HCT116 (cell line): Measurements from ENCODE around the gene RIMBP3C. TPM values are rescaled to one million over a fixed set of nuclear protein-coding genes. Genes with fewer than 3 reads are reported as not detected.

Experiments used
- ATAC-seq: fragments of 200-7000 bp; cut with Tn5 transposase; 2 replicates; pipeline ENCODE4 v1.9.1; 2020; ENCODE audit warnings: mild to moderate bottlenecking, moderate library complexity
- BruUV-seq: library from RNA; stranded (reverse); fragments of 400-500 nt; replicated peaks from 2 replicates; lab custom pipeline; 2021; lab: Mats Ljungman, UMichigan
- CTCF ChIA-PET: fragments of 300-600 bp; sonication (Branson Sonifier 250); formaldehyde crosslinking; loops from one replicate; lab custom pipeline; 2021; ENCODE audit warnings: antibody characterized with exemption; lab: Charles Lee
- POLR2A ChIA-PET: fragments of 300-600, 350-600 bp; sonication (Branson Sonifier 250); formaldehyde crosslinking; loops from one replicate; lab custom pipeline; 2021; ENCODE audit warnings: antibody characterized with exemption; lab: Charles Lee
- RAD21 ChIA-PET, 2 experiments: fragments of 300-600 bp; sonication (Branson Sonifier 250); formaldehyde crosslinking; loops; one replicate each; lab custom pipeline; 2023; ENCODE audit warnings: low total read pairs in 2 of 2; ENCODE audit not compliant: uncharacterized antibody in 2 of 2, unreplicated experiment in 2 of 2, low non-redundant PET in 1 of 2; lab: Charles Lee
- DNase-seq: peaks from one replicate; pipeline ENCODE4 v3.0.0-alpha.2; 2010; ENCODE audit warnings: low read depth, low spot score
- H2AFZ ChIP-seq: fragments of 200-600 bp; shearing (Covaris generic), sonication (generic); 2 replicates; pipeline ENCODE4 v1.6.1; 2017; ENCODE audit warnings: low read depth, mixed run types, mixed read lengths, antibody characterized with exemption, low read length; ENCODE audit not compliant: poor library complexity, severe bottlenecking
- H3K27ac ChIP-seq: 2 replicates; pipeline ENCODE4 v1.5.1; 2012; ENCODE audit warnings: low read depth, low read length
- H3K27me3 ChIP-seq: fragments of 200-600 bp; sonication (generic); 2 replicates; pipeline ENCODE4 v1.6.1; 2016; ENCODE audit warnings: mixed run types, low read length, mixed read lengths; ENCODE audit not compliant: insufficient read depth
- H3K36me3 ChIP-seq, 2 experiments: fragments of 200-500 bp in 1 of 2; fragments of 200-600 bp in 1 of 2; sonication (Bioruptor generic) in 1 of 2; sonication (generic) in 1 of 2; 2 replicates each; pipeline versions ENCODE4 v1.5.1 to v1.6.1; 2014 to 2016; ENCODE audit warnings: low read length in 2 of 2, inconsistent platforms in 1 of 2, mixed read lengths in 1 of 2, mixed run types in 1 of 2; ENCODE audit not compliant: insufficient read depth in 2 of 2, control insufficient read depth in 1 of 2
- H3K4me1 ChIP-seq, 2 experiments: fragments of 200-600 bp in 1 of 2; sonication (generic) in 1 of 2; 2 replicates each; pipeline versions ENCODE4 v1.5.1 to v1.6.1; 2012 to 2017; ENCODE audit warnings: low read length in 2 of 2, inconsistent platforms in 1 of 2, mild to moderate bottlenecking in 1 of 2, mixed read lengths in 1 of 2, mixed run types in 1 of 2, moderate library complexity in 1 of 2; ENCODE audit not compliant: insufficient read depth in 2 of 2, control insufficient read depth in 1 of 2
- H3K4me2 ChIP-seq: fragments of 200-600 bp; sonication (generic); 2 replicates; pipeline ENCODE4 v1.6.1; 2017; ENCODE audit warnings: mixed run types, low read length, mixed read lengths
- H3K4me3 ChIP-seq, 2 experiments: fragments of 200-600 bp in 1 of 2; sonication (generic) in 1 of 2; replicated peaks in 1 of 2; 2 replicates each; pipeline ENCODE4 v1.5.1; 2011 to 2016; ENCODE audit warnings: low read length in 2 of 2, control low read depth in 1 of 2, low read depth in 1 of 2, mild to moderate bottlenecking in 1 of 2, mixed read lengths in 1 of 2, mixed run types in 1 of 2
- H3K79me2 ChIP-seq: fragments of 200-600 bp; sonication (generic); 2 replicates; pipeline ENCODE4 v1.6.1; 2017; ENCODE audit warnings: mild to moderate bottlenecking, mixed run types, low read length, moderate library complexity, mixed read lengths; ENCODE audit not compliant: insufficient read depth
- H3K9ac ChIP-seq: fragments of 200-600 bp; sonication (generic); 2 replicates; pipeline ENCODE4 v1.6.1; 2016; ENCODE audit warnings: low read length, mixed read lengths
- H3K9me2 ChIP-seq: fragments of 200-600 bp; sonication (generic), shearing (Covaris generic); 2 replicates; pipeline ENCODE4 v1.6.1; 2017; ENCODE audit warnings: mixed run types, mild to moderate bottlenecking, moderate library complexity; ENCODE audit not compliant: insufficient read depth
- H3K9me3 ChIP-seq, 2 experiments: fragments of 200-500 bp in 1 of 2; fragments of 200-600 bp in 1 of 2; sonication (Bioruptor generic) in 1 of 2; sonication (generic) in 1 of 2; 2 replicates each; pipeline ENCODE4 v1.6.1; 2014 to 2017; ENCODE audit warnings: low read length in 2 of 2, mixed read lengths in 2 of 2, inconsistent platforms in 1 of 2, low read depth in 1 of 2, mild to moderate bottlenecking in 1 of 2, mixed run types in 1 of 2, moderate library complexity in 1 of 2; ENCODE audit not compliant: control insufficient read depth in 1 of 2, insufficient read depth in 1 of 2
- H4K20me1 ChIP-seq: fragments of 200-600 bp; sonication (generic), shearing (Covaris generic); 2 replicates; pipeline ENCODE4 v1.6.1; 2017; ENCODE audit warnings: mixed run types, mild to moderate bottlenecking, moderate library complexity; ENCODE audit not compliant: insufficient read depth
- CTCF ChIP-seq, 3 experiments: fragments of 200-600 bp in 1 of 3; sonication (generic) in 1 of 3; IDR thresholded peaks in 2 of 3; conservative IDR thresholded peaks in 1 of 3; 2 replicates each; pipeline ENCODE4 v1.5.1; 2012 to 2017; ENCODE audit warnings: low read depth in 2 of 3, low read length in 2 of 3, antibody characterized with exemption in 1 of 3, borderline replicate concordance in 1 of 3, control low read depth in 1 of 3, mild to moderate bottlenecking in 1 of 3, mixed read lengths in 1 of 3, mixed run types in 1 of 3, moderate library complexity in 1 of 3; ENCODE audit not compliant: insufficient read depth in 1 of 3
- JUND ChIP-seq: IDR thresholded peaks from 2 replicates; pipeline ENCODE4 v1.6.1; 2012
- RAD21 ChIP-seq: IDR thresholded peaks from 2 replicates; pipeline ENCODE4 v1.6.1; 2012; ENCODE audit warnings: low read depth, mild to moderate bottlenecking
- SIN3A ChIP-seq: IDR thresholded peaks from 2 replicates; pipeline ENCODE4 v1.6.1; 2012; ENCODE audit warnings: low read depth
- SRF ChIP-seq: IDR thresholded peaks from 2 replicates; pipeline ENCODE4 v1.6.1; 2012; ENCODE audit warnings: low read depth
- TCF7L2 ChIP-seq: IDR thresholded peaks from 2 replicates; pipeline ENCODE4 v1.7.0; 2011; ENCODE audit warnings: borderline replicate concordance, inconsistent platforms; ENCODE audit not compliant: insufficient read depth, insufficient read length; ENCODE audit errors: extremely low read depth
- YY1 ChIP-seq: IDR thresholded peaks from 2 replicates; pipeline ENCODE4 v1.6.1; 2011; ENCODE audit warnings: low read length, low read depth, moderate library complexity, mild to moderate bottlenecking; ENCODE audit not compliant: insufficient replicate concordance; ENCODE audit errors: extremely low read depth
- ZFX ChIP-seq: fragments of 450-650 bp; IDR thresholded peaks from 2 replicates; pipeline ENCODE4 v1.6.1; 2017
- ZNF274 ChIP-seq: fragments of 200-500 bp; sonication (Bioruptor generic); IDR thresholded peaks from 2 replicates; pipeline ENCODE4 v1.6.1; 2014; ENCODE audit warnings: mild to moderate bottlenecking, low read depth, low read length, inconsistent platforms
- intact Hi-C: fragments of 100-400 bp; cut with micrococcal nuclease; formaldehyde crosslinking; loops from 2 replicates; pipeline ENCODE4 v1.10.0; 2022
- total RNA-seq: library from RNA; stranded (reverse); gene quantifications from one replicate; pipeline ENCODE4 v1.2.1, GENCODE V29; 2021; ENCODE audit not compliant: unreplicated experiment

RIMBP3C gene
- total RNA-seq, 1 experiment from 2014 or later = 0.15 TPM

DNA sequence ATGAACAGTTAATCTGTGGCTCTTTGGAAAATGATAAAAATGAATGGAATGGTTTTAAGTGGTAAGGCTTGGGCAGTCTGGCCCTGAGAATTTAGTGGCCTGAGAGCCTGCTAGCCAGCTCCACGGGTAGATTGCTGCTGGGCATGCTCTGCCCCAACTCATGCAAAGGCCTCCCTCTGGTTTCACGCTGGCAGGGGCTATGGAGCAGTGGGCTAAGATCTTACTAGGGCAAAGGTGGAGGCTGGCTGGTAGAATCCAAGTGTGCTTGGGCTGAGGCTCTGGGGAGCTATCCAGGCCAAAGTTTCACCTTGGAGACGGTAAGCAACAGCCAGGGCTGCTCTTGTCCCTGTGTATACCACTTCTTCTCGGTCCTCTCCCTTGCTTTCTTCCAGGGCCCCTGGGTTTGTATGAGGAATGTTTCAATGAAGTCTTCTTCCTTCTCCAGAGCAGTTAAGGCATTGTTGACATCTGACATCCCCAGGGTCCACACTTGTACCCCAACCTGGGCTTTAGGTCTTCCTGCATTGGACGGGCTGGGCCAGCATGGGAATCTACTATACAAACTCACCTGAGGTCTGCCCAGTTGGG, 43.7 kb upstream of the RIMBP3C start:
- Histone ChIP-seq H3K27me3 (no peaks in the 10 kb centered on the region), H3K9me2 (no peaks in the 10 kb centered on the region), H3K4me3 (no peak overlapping the region), H3K27ac (no peak overlapping the region), H3K9me3 (no peaks in the 10 kb centered on the region), H3K79me2 (peaks cover 100% of the 10 kb centered on the region), H4K20me1 (peaks cover 21% of the 10 kb centered on the region; the same call in 1 of the 2 replicates), H3K4me2 (no peak overlapping the region), H3K4me1 (no peaks in the 10 kb centered on the region), H2AFZ (no peak overlapping the region), H3K36me3 (peaks cover 11 to 39% of the 10 kb centered on the region in 2 experiments), H3K9ac (no peak overlapping the region)
- no peak for DNase-seq
- ChIA-PET POLR2A (no interaction called here), CTCF (no interaction called here), RAD21 (no interaction called here)
- intact Hi-C loops = no loop called here
- BruUV-seq = TSS peak; percentile 29
- no peak for ATAC-seq
- TF ChIP-seq SRF (no peak), RAD21 (no peak), TCF7L2 (no peak), YY1 (no peak), JUND (no peak), CTCF (IDR thresholded peaks at IDR 0.05 in 2 of 3, conservative IDR thresholded peaks at IDR 0.05 in 1 of 3; ENCODE audit: borderline replicate concordance in 1 of 3, insufficient read depth in 1 of 3, low read depth in 2 of 3, low read length in 2 of 3) (no peak), ZNF274 (no peak), SIN3A (no peak), ZFX (no peak)
